Pancreas (tissue), 10 donors: ENCODE data around the gene AACS. TPM values are rescaled to one million over a fixed set of nuclear protein-coding genes. Genes with fewer than 3 reads are reported as not detected.

Experiments
- ATAC-seq, 4 donors: fragments of 200-7000 bp; cut with Tn5 transposase; one replicate each; pipeline versions ENCODE4 v1.8.0 to v1.9.1; 2020; ENCODE audit warnings: mild to moderate bottlenecking in 4 of 4, moderate library complexity in 4 of 4
- DNase-seq, 6 donors: peaks; one replicate each; pipeline ENCODE4 v3.0.0-alpha.2; 2020
- FAIRE-seq: peaks from 2 replicates; lab custom pipeline; 2012; peaks lifted over from hg19 to GRCh38; lab: Jason Lieb, UNC
- H3K27ac ChIP-seq, 4 donors: fragments of 200-600 bp; sonication (generic); 1 replicate in 3 of 4; 2 replicates in 1 of 4; pipeline versions ENCODE4 v1.5.0 to v1.8.0; 2020
- H3K27me3 ChIP-seq, 4 donors: fragments of 200-600 bp; one replicate each; pipeline ENCODE4 v1.8.0; 2021
- H3K36me3 ChIP-seq, 3 donors: fragments of 200-600 bp; sonication (generic) in 1 of 3; one replicate each; pipeline versions ENCODE4 v1.5.0 to v1.8.0; 2020 to 2021
- H3K4me1 ChIP-seq, 3 donors: fragments of 200-600 bp; one replicate each; pipeline ENCODE4 v1.8.0; 2021
- H3K4me3 ChIP-seq, 4 donors: fragments of 200-600 bp; sonication (generic) in 2 of 4; one replicate each; pipeline versions ENCODE4 v1.5.0 to v1.8.0; 2020 to 2021
- H3K9me3 ChIP-seq, 4 donors: fragments of 200-600 bp; one replicate each; pipeline ENCODE4 v1.8.0; 2021
- CTCF ChIP-seq, 4 donors: fragments of 200-600 bp; sonication (generic) in 3 of 4; IDR thresholded peaks; one replicate each; pipeline versions ENCODE4 v1.5.0 to v1.8.0; 2021; ENCODE audit warnings: antibody characterized with exemption in 4 of 4
- WGBS, 2 donors: extraction: QIAGEN DNeasy Blood & Tissue Kit; methylation state at CpG; one replicate each; pipeline ENCODE4 v1.1.7; 2013; 5-methylcytosine and 5-hydroxymethylcytosine counted together
- intact Hi-C, 3 donors: fragments of 100-400 bp; cut with DNase I; formaldehyde crosslinking; loops; one replicate each; pipeline versions ENCODE4 v1.11.1 to v1.14.2; 2022
- polyA plus RNA-seq, 2 donors: library from polyadenylated mRNA; stranded (reverse); fragments of 200-250 nt; gene quantifications; one replicate each; pipeline ENCODE4 v1.2.3, GENCODE V29; 2013
- total RNA-seq, 6 donors: library from RNA; stranded (reverse); fragmentation: NEBNext Ultra II Directional in 4 of 6; extraction: Animal tissue kit (Norgen Biotek cat#: 25700) in 4 of 6; gene quantifications; one replicate each; pipeline versions ENCODE4 v1.2.1 to v1.2.4, GENCODE V29; 2021 to 2023
- donor health status: healthy with polysubstance abuse.
- donor health status: DM: no; HTN: no; CAD: no; lungs with moderate emphysema.
- donor health status: DM: no; HTN: no; CAD: no.
- donor health status: control.
- donor health status: control.
- donor health status: Bipolar disorder and iron deficiency.
- donor health status: DM: yes; HTN: yes; CAD: no.
- donor health status: DM: no; HTN: no; CAD: no.
- donor health status: DM: no; HTN: no; CAD: no.
- donor health status: DM: yes; HTN: yes; CAD: no.

Gene AACS
- total and polyA plus RNA-seq, 8 donors: 11.0 to 21.4 (median 15.5) TPM

DNA sequence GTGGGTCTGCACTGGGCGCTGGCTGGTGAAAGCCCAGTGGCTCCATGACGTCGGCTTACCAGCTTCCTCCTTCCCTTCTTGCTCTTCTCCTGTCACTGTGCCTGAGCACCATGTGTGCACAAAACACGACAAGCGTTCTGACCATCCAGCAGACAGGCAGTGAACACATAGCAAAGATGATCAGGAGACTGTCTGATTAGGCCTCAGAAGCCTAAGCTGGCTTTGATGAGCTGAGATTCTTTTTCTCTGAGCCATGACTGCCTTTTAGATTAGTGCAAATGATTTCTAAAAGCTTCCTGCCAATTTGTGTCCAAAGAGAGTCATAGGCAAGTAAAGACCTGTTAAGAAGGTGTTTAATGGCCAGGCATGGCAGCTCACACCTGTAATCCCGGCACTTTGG is 83.1 kb downstream of the AACS start:
- WGBS, 2 donors: 79 to 87% methylated on average over 6 of the region's 6 CpGs
- no peak for FAIRE-seq
- ATAC-seq: no peak
- DNase-seq: no peak
- no peaks in the 10 kb centered on the region for H3K27me3 ChIP-seq
- H3K4me3 ChIP-seq: no peak overlapping the region
- intact Hi-C loops: no loop called here
- no peak overlapping the region for H3K27ac ChIP-seq
- no peaks in the 10 kb centered on the region for H3K9me3 ChIP-seq
- TF ChIP-seq CTCF (IDR thresholded peaks at IDR 0.05): no peak
- no peaks in the 10 kb centered on the region for H3K4me1 ChIP-seq
- H3K36me3 ChIP-seq: no peaks in the 10 kb centered on the region

DNA sequence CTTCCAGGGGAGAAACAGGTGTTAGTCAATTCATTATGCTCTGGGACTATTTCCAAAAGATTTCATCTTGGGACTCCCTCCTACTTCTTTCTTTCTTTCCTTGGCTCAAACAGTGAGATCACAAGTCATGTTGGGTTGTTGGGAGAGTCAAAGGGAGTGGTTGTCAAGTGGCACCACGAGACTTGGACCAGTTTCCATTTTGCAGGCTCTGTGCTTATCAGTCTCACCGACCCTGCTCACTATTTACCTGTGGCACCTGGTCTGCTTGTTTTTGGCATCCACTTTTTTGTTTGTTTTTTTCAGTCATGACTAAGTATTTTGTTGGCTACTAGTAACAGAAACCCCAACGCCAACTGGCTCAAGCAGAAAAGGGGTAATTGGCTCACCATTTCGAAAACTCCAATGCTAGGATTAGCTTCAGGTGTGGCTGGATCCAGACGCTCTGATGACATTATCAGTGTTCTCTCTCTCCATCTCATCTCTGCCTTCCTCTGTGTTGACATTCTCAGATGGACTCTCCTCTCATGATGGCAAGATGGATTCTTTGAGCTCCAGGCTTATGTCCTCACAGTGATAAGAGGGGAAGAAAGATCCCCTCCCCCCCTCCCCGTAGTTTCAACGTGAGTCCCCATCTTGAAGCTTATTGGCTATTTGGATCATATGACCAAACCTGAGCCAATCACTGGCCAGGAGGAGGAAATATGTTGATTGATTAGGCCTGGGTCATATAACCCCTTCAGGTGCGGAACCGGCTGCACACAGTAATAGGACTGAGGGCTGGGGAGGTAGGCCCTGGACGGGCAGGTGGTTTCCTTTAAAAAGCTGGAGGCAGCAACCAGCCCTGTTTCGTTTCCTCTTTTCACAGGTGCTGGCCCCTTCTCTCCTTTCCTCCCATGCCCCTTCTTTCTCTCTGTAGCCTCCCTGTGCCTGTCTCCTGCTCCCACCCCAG is 84.2 kb downstream of the AACS start:
- H3K36me3 ChIP-seq: no peaks in the 10 kb centered on the region
- ATAC-seq (peak; percentile 61 to 69 (median 68)), FAIRE-seq (no peak), DNase-seq (peak in 2 of 6 donors; percentile 41 to 63)
- no peak overlapping the region for H3K27ac ChIP-seq
- H3K27me3 ChIP-seq: no peaks in the 10 kb centered on the region
- H3K4me3 ChIP-seq: no peak overlapping the region
- intact Hi-C loops: no loop called here
- H3K9me3 ChIP-seq: no peaks in the 10 kb centered on the region
- 57 to 60% methylated on average over 11 of the region's 11 CpGs for WGBS, 2 donors
- H3K4me1 ChIP-seq: no peaks in the 10 kb centered on the region
- no peak for TF ChIP-seq CTCF (IDR thresholded peaks at IDR 0.05)

- DNase-seq (no peak), ATAC-seq (no peak), FAIRE-seq (no peak)
- intact Hi-C loops: no loop called here
- H3K36me3 ChIP-seq: no peaks in the 10 kb centered on the region
- H3K4me3 ChIP-seq: no peak overlapping the region
- TF ChIP-seq CTCF (IDR thresholded peaks at IDR 0.05): no peak
- no peaks in the 10 kb centered on the region for H3K9me3 ChIP-seq
- no peaks in the 10 kb centered on the region for H3K27me3 ChIP-seq
- H3K4me1 ChIP-seq: no peaks in the 10 kb centered on the region
- H3K27ac ChIP-seq: no peak overlapping the region
- 87 to 93% methylated on average over 9 of the region's 9 CpGs for WGBS, 2 donors
Observed at GRCh38 chr12:125151284-125151683, 86.0 kb downstream of the AACS start.

DNA sequence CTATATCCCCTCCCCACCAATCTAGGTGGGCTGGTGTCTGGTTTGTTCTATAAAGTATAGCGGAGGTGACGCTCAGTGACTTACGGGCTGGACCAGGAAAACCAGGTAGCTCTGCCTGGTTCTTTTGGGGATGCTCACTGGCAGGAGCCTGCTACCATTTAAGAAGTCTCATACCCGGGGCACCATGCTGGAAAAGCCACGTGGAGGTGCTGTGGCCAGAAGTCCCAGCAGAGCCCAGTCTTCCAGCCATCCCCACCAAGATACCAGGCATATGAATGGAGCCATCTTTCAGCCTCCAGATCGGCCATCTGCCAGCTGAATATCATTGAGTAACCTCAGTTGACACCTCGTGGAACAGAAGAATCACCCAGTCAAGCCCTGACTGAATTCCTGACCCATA is 87.2 kb downstream of the AACS start:
- 72 to 74% methylated on average over 7 of the region's 7 CpGs for WGBS, 2 donors
- Histone ChIP-seq H3K4me1 (no peaks in the 10 kb centered on the region), H3K27me3 (no peaks in the 10 kb centered on the region), H3K9me3 (no peaks in the 10 kb centered on the region), H3K4me3 (no peak overlapping the region), H3K27ac (no peak overlapping the region), H3K36me3 (no peaks in the 10 kb centered on the region)
- no peak for TF ChIP-seq CTCF (IDR thresholded peaks at IDR 0.05)
- intact Hi-C loops: no loop called here
- DNase-seq (no peak), ATAC-seq (no peak), FAIRE-seq (no peak)

DNA sequence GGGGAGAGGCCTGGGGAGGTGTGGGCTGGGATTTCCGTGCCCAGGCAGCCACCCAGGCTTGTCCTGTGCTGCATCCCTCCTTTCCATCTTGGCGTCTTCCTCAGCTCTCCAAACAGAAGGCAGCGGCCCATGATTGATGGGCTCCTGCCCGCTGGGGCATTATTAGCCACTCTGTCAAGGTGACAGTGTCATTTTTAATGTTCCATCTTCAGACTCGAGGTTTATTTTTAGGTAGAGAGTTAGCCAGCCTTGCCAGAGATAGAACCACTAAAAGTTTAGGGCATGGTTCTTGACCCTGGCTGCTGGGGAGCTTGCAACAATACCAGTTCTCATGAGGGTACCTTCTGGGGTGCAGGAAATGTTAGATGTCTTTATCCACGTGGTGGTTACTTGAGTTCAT is 90.1 kb downstream of the AACS start:
- no peak for FAIRE-seq
- TF ChIP-seq CTCF (IDR thresholded peaks at IDR 0.05): no peak

More for the DNA sequence above, 90.1 kb downstream of the AACS start:
- no peak overlapping the region for H3K27ac ChIP-seq
- intact Hi-C loops: no loop called here
- H3K9me3 ChIP-seq: no peaks in the 10 kb centered on the region
- 44% methylated on average over 6 of the region's 6 CpGs for WGBS, 2 donors
- no peak overlapping the region for H3K4me3 ChIP-seq
- H3K27me3 ChIP-seq: no peaks in the 10 kb centered on the region
- DNase-seq: no peak
- no peaks in the 10 kb centered on the region for H3K4me1 ChIP-seq
- H3K36me3 ChIP-seq: no peaks in the 10 kb centered on the region
- ATAC-seq: no peak
